ENCODE results near the gene GTF2H2C. TPM values are rescaled to one million over a fixed set of nuclear protein-coding genes. Genes with fewer than 3 reads are reported as not detected.
"Not testable (repeated sequence)": the region's sequence is repeated elsewhere in the genome, so short reads cannot be mapped to it uniquely, and the experiment has no call there.

The GTF2H2C gene
- total RNA-seq, 1 donor from 2014 or later = 31.7 TPM

DNA sequence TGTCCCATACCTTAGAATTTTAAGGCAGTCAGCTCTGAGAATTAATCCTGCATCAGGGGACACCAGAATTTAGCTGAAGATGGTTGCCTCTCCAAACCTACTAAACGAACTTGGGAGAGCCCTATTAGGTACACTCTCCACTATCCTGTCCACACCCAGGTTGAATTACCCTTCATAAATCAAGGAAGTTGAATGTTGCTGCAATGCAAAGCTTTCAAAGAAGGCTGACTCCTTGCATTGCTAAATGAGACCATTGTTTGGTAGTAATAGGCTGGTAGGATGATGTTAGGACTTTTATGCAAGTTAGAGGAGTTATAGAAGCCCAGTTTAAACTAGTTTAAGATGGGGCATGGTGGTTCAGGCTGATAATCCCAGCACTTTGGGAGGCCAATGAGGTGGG, 18.6 kb upstream of the GTF2H2C start:
- H3K36me3 Mint-ChIP-seq (ENCODE audit: unreplicated experiment); DNase-seq; H3K9me3 Mint-ChIP-seq (ENCODE audit: unreplicated experiment); H3K4me3 Mint-ChIP-seq (ENCODE audit: unreplicated experiment); H3K27ac Mint-ChIP-seq (ENCODE audit: unreplicated experiment); H3K4me1 Mint-ChIP-seq (ENCODE audit: low read depth, unreplicated experiment); H3K27me3 Mint-ChIP-seq (ENCODE audit: unreplicated experiment): not testable (repeated sequence)

DNA sequence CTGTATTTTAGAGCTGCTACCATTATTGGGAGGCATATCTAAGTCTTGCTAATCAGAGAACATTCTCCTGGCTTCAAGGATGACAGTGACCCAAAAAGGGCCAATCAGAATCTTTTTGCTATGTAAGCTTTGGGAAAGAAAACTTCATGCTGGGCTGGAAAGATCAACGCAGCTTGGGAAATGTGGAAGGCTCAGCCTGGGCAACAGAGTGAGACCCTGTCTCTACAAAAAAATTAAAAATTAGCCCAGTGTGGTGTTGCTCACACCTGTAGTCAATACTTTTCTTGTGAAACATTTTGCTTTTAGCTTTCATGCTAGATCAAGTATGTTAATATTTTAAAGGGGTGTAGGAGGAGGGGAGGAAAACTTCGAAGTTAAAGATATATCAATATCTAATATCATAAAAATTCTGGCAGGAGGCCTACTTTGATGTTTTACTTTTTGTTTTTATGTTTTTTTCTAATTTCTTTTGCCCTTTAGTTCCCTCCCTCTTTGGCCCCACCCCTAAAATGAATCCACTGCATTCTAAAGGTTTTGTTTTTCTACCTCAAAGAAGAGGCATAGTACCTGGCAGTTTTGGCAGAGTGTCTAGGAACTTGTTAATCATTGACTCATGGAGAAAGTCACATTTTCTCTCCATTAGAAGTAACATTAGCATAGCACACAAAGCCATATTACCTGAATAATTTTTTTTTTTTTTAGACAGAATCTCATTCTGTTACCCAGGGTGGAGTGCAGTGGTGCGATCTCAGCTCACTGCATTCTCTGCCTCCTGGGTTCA, 17.0 kb upstream of the GTF2H2C start:
- H3K9me3 Mint-ChIP-seq (ENCODE audit: unreplicated experiment); H3K36me3 Mint-ChIP-seq (ENCODE audit: unreplicated experiment); H3K4me1 Mint-ChIP-seq (ENCODE audit: low read depth, unreplicated experiment); H3K4me3 Mint-ChIP-seq (ENCODE audit: unreplicated experiment); H3K27ac Mint-ChIP-seq (ENCODE audit: unreplicated experiment); H3K27me3 Mint-ChIP-seq (ENCODE audit: unreplicated experiment); DNase-seq: not testable (repeated sequence)

DNA sequence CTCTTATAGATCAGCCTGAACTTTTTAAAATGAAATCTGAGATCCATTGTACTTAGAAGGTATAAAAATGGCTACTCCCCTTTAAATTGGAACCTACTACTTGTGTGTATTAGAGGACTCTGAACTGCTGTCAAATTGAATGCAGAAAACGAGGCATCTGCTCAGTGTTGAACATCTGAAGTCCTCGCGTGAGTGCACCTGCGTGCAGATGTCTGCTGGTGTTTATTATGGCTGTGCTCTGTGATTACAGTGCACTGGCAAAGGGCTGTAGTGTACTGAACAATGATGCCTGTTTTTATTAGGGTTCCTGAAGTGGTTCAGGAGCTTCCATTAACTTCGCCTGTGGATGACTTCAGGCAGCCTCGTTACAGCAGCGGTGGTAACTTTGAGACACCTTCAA, 15.4 kb upstream of the GTF2H2C start:
- not testable (repeated sequence) for H3K4me3 Mint-ChIP-seq (ENCODE audit: unreplicated experiment); H3K9me3 Mint-ChIP-seq (ENCODE audit: unreplicated experiment); H3K4me1 Mint-ChIP-seq (ENCODE audit: low read depth, unreplicated experiment)

DNA sequence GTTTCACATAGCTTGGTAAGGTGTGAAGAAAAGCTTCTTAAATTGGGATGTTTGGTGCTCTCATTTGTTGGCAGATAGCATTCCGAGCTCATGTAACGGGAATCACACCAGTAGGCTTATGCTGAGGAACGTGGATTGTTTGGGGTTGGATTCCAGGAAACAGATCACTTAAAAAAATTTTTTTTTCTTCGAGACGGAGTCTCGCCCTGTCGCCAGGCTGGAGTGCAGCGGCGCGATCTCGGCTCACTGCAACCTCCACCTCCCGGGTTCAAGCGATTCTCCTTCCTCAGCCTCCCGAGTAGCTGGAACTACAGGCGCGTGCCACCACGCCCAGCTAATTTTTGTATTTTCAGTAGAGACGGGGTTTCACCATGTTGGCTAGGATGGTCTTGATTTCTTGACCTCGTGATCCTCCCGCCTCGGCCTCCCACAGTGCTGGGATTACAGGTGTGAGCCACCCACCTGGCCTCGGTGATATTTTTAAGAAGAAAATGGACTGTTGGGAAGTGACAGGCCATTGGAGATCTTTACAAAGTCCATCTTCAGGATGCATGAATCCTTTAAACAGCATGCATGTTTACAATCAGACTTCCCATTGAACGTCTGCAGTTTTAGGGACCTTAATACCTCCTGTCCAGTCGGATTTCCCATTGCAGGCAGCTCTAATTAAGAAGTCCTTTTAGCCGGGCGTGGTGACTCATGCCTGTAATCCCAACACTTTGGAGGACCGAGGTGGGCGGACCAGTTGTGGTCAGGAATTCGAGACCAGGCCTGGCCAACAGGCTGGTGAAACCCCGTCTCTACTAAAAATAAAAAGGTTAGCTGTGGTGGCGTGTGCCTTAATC, 818 bp downstream of the GTF2H2C start:
- H3K4me1 Mint-ChIP-seq (ENCODE audit: low read depth, unreplicated experiment); H3K27ac Mint-ChIP-seq (ENCODE audit: unreplicated experiment); H3K4me3 Mint-ChIP-seq (ENCODE audit: unreplicated experiment); H3K9me3 Mint-ChIP-seq (ENCODE audit: unreplicated experiment); H3K36me3 Mint-ChIP-seq (ENCODE audit: unreplicated experiment); DNase-seq; H3K27me3 Mint-ChIP-seq (ENCODE audit: unreplicated experiment): not testable (repeated sequence)

More for the DNA sequence above, 15.4 kb upstream of the GTF2H2C start:
- H3K27me3 Mint-ChIP-seq (ENCODE audit: unreplicated experiment); H3K27ac Mint-ChIP-seq (ENCODE audit: unreplicated experiment); H3K36me3 Mint-ChIP-seq (ENCODE audit: unreplicated experiment); DNase-seq: not testable (repeated sequence)

DNA sequence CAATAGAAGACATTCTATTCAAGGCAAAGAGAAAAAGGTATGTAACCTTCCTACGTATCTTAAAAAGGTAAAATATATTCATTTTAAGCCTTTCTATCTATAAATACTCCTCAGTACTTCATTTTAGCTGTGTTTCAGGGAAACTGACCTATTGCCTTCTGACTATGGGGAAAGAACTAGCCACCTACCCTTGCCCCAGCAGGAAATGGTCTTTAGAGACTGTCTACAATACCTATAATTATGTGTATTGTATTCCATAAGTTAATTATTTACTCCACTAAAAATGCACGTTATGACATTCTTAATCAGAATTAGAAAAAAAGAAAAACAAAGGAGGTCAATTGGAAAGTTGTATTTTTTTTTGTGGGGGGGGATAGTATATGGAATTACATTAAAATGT, 6.2 kb downstream of the GTF2H2C start:
- not testable (repeated sequence) for H3K4me1 Mint-ChIP-seq (ENCODE audit: low read depth, unreplicated experiment); H3K27ac Mint-ChIP-seq (ENCODE audit: unreplicated experiment); DNase-seq; H3K4me3 Mint-ChIP-seq (ENCODE audit: unreplicated experiment); H3K27me3 Mint-ChIP-seq (ENCODE audit: unreplicated experiment); H3K36me3 Mint-ChIP-seq (ENCODE audit: unreplicated experiment); H3K9me3 Mint-ChIP-seq (ENCODE audit: unreplicated experiment)

DNA sequence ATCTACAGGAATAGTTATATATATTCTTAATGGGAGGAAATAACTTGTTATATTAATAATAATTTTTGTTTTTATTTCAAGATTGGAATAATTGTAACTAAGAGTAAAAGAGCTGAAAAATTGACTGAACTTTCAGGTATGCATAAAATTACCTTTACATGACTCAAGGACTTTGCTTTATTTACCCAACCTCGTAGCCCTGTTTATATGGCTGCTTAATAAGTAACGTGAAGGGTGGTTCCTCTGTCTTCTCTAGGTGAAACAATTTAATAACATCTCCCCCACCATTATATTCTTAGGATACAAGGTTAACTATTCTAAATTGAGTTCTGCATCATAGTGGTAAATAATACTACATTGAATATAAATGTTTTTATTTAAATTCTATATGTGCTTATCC, 8.1 kb downstream of the GTF2H2C start:
- not testable (repeated sequence) for H3K27ac Mint-ChIP-seq (ENCODE audit: unreplicated experiment); H3K4me1 Mint-ChIP-seq (ENCODE audit: low read depth, unreplicated experiment)

DNA sequence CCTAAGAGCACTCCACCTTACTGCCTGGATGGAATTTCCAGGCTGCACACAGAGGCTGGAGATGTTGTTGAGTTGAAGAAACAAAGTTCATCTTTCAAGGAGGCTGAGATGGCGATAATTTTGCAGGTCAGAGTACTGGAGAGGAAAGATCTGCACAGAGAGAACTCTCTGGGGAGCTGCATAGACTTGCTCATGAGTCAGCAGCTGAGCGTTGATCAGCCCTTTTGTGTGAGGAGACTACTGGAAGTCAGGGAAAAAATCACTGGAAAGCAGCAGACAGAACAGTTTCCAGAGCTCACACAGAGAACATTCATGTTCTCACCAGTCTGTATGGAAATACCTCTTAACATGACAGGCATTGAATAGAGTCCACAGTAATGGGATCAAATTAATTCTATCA, 23.4 kb downstream of the GTF2H2C start:
- not testable (repeated sequence) for H3K4me3 Mint-ChIP-seq (ENCODE audit: unreplicated experiment); H3K36me3 Mint-ChIP-seq (ENCODE audit: unreplicated experiment); H3K9me3 Mint-ChIP-seq (ENCODE audit: unreplicated experiment); H3K4me1 Mint-ChIP-seq (ENCODE audit: low read depth, unreplicated experiment); H3K27me3 Mint-ChIP-seq (ENCODE audit: unreplicated experiment); DNase-seq; H3K27ac Mint-ChIP-seq (ENCODE audit: unreplicated experiment)

More for the DNA sequence above, 8.1 kb downstream of the GTF2H2C start:
- DNase-seq; H3K27me3 Mint-ChIP-seq (ENCODE audit: unreplicated experiment); H3K36me3 Mint-ChIP-seq (ENCODE audit: unreplicated experiment); H3K9me3 Mint-ChIP-seq (ENCODE audit: unreplicated experiment); H3K4me3 Mint-ChIP-seq (ENCODE audit: unreplicated experiment): not testable (repeated sequence)

DNA sequence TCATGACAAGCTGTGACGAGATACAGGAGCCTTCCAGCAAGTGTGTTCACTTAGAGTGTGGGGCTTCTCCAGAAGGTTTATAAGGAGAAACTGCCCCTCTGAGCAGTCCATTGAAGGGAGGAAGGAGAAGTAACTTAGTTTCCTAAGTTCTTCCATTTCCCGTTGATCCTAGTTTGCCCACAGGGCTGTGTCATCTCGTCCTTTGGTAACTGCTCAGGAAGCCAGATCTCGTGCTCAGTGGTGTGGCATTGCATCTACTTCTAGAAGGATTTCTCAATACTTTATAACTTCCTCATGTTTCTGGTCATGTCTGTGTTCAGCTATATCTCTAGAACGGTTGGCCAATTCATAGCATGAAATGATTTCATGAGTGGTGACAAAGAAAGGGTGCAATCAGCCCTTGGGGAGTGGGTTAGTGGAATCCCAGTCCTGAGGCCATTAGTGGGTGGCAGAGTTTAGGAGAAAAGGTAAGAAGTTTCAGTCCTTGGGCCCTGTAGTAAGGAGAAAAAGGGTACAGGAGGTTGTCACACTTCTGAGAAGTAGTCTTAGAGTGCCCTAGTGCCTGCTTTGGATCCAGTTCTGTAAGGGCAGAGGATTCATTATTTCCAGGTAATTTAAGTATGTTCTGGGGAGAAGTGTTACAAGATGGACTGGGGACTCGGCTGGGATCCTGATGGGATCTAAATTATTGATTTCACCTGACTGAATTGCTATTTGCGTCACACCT, 36.3 kb downstream of the GTF2H2C start:
- not testable (repeated sequence) for H3K9me3 Mint-ChIP-seq (ENCODE audit: unreplicated experiment); H3K27ac Mint-ChIP-seq (ENCODE audit: unreplicated experiment); H3K36me3 Mint-ChIP-seq (ENCODE audit: unreplicated experiment); H3K4me3 Mint-ChIP-seq (ENCODE audit: unreplicated experiment); H3K27me3 Mint-ChIP-seq (ENCODE audit: unreplicated experiment); H3K4me1 Mint-ChIP-seq (ENCODE audit: low read depth, unreplicated experiment); DNase-seq

DNA sequence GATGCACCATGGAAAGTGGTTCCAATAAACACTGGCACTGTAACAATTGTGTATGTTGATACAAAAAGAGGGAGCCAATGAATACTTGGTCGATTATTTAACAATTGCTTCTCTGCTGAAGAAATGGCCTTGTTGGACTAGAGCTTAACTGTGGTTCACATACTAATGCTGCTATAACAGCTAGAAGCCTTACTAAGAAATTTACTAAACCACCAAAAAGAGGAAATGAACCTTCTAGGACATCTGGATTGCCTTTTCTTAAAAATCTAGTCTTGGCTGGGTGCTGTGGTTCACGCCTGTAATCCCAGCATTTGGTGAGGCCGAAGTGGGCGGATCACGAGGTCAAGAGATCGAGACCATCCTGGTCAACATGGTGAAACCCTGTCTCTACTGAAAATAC, 42.0 kb downstream of the GTF2H2C start:
- not testable (repeated sequence) for H3K27me3 Mint-ChIP-seq (ENCODE audit: unreplicated experiment); H3K4me3 Mint-ChIP-seq (ENCODE audit: unreplicated experiment); H3K4me1 Mint-ChIP-seq (ENCODE audit: low read depth, unreplicated experiment); H3K9me3 Mint-ChIP-seq (ENCODE audit: unreplicated experiment); H3K36me3 Mint-ChIP-seq (ENCODE audit: unreplicated experiment); DNase-seq; H3K27ac Mint-ChIP-seq (ENCODE audit: unreplicated experiment)

DNA sequence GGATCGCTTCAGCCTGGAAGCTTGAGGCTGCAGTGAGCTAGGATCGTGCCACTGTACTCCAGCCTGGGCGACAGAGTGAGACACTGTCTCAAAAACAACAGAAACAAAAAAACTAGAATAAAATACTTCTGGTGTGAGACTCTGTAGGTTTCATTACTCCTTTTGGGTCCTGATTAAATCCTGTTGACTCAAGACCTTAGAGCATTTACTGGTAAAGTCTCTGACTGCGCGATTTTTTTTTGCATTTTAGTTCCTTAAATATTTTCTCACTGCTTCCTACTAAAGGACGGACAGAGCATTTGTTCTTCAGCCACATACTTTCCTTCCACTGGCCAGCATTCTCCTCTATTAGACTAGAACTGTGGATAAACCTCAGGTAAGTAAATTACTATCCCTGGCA, 46.8 kb downstream of the GTF2H2C start:
- not testable (repeated sequence) for DNase-seq; H3K27ac Mint-ChIP-seq (ENCODE audit: unreplicated experiment); H3K4me1 Mint-ChIP-seq (ENCODE audit: low read depth, unreplicated experiment); H3K9me3 Mint-ChIP-seq (ENCODE audit: unreplicated experiment); H3K4me3 Mint-ChIP-seq (ENCODE audit: unreplicated experiment); H3K36me3 Mint-ChIP-seq (ENCODE audit: unreplicated experiment); H3K27me3 Mint-ChIP-seq (ENCODE audit: unreplicated experiment)

DNA sequence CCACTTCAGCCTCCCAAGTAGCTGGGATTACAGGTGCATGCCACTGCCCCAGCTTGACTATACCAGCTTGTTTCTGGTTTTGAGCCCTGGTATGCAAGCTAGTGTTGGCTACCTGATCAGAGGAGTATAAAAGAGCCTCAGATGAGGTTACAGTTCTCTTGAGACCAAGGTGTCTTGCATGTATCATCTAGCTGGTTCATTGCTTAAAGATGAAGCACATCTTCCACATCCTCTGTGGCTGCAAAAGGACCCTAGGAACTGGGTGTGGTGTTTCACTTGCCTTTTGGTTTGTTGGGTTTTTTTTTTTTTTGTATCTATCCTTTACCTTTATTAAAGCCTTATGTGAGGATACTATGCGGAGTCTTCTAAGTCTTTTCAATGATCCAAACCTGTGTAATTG, 47.8 kb downstream of the GTF2H2C start:
- H3K4me1 Mint-ChIP-seq (ENCODE audit: low read depth, unreplicated experiment); H3K4me3 Mint-ChIP-seq (ENCODE audit: unreplicated experiment); H3K36me3 Mint-ChIP-seq (ENCODE audit: unreplicated experiment); DNase-seq; H3K9me3 Mint-ChIP-seq (ENCODE audit: unreplicated experiment); H3K27me3 Mint-ChIP-seq (ENCODE audit: unreplicated experiment); H3K27ac Mint-ChIP-seq (ENCODE audit: unreplicated experiment): not testable (repeated sequence)
